GM19397 (cell line): ENCODE data around the gene TNFSF12.

Experiments used
- ATAC-seq: cut with Tn5 transposase; IDR thresholded peaks from one replicate; pipeline ENCODE4 v1.9.1; 2021; ENCODE audit warnings: mild to moderate bottlenecking, moderate library complexity; ENCODE audit not compliant: unreplicated experiment

The TNFSF12 gene

GRCh38 chr17:7548585-7549400 lies at the start of gene TNFSF12:
TNFSF12 (plus strand) TSS chr17:7549058; CDS start chr17:7549154, 96 bp downstream.
- ATAC-seq, result no peak

- no peak for ATAC-seq
These were observed 49.7 kb upstream of the TNFSF12 start for GRCh38 chr17:7499161-7499560.

GRCh38 chr17:7501729-7502128 lies 47.1 kb upstream of the TNFSF12 start:
- no peak for ATAC-seq

GRCh38 chr17:7502171-7502847 lies 46.5 kb upstream of the TNFSF12 start:
- no peak for ATAC-seq

- no peak for ATAC-seq
These were observed 45.9 kb upstream of the TNFSF12 start for GRCh38 chr17:7502987-7503386.

GRCh38 chr17:7503521-7503920 lies 45.3 kb upstream of the TNFSF12 start:
- no peak for ATAC-seq

- no peak for ATAC-seq
These were observed 40.7 kb upstream of the TNFSF12 start for GRCh38 chr17:7508145-7508544.

- no peak for ATAC-seq
These were observed 40.0 kb upstream of the TNFSF12 start for GRCh38 chr17:7508846-7509245.

GRCh38 chr17:7509937-7510336 lies 38.9 kb upstream of the TNFSF12 start:
- no peak for ATAC-seq

- no peak for ATAC-seq
These were observed 37.8 kb upstream of the TNFSF12 start for GRCh38 chr17:7511108-7511507.

- ATAC-seq, result no peak
These were observed 36.8 kb upstream of the TNFSF12 start for GRCh38 chr17:7512105-7512504.

GRCh38 chr17:7512824-7513540 lies 35.9 kb upstream of the TNFSF12 start:
- no peak for ATAC-seq

- no peak for ATAC-seq
These were observed 34.9 kb upstream of the TNFSF12 start for GRCh38 chr17:7513850-7514419.

- ATAC-seq, result no peak
These were observed 32.8 kb upstream of the TNFSF12 start for GRCh38 chr17:7515911-7516610.

- no peak for ATAC-seq
These were observed 25.8 kb upstream of the TNFSF12 start for GRCh38 chr17:7523033-7523432.

- ATAC-seq, result no peak
These were observed 20.0 kb upstream of the TNFSF12 start for GRCh38 chr17:7528842-7529241.

- ATAC-seq, result no peak
These were observed 18.6 kb upstream of the TNFSF12 start for GRCh38 chr17:7530023-7530900.

- ATAC-seq, result no peak
These were observed 10.8 kb upstream of the TNFSF12 start for GRCh38 chr17:7538050-7538449.

GRCh38 chr17:7538891-7539545 lies 9.8 kb upstream of the TNFSF12 start:
- no peak for ATAC-seq
